ENCODE data around the gene UIMC1. TPM values are rescaled to one million over a fixed set of nuclear protein-coding genes. Genes with fewer than 3 reads are reported as not detected.

The UIMC1 gene
- total RNA-seq, 1 donor from 2014 or later: 39.1 TPM

GRCh38 chr5:176881021-176881749 lies 125.4 kb downstream of the UIMC1 start:
- TF ChIP-seq, protein P1, sequence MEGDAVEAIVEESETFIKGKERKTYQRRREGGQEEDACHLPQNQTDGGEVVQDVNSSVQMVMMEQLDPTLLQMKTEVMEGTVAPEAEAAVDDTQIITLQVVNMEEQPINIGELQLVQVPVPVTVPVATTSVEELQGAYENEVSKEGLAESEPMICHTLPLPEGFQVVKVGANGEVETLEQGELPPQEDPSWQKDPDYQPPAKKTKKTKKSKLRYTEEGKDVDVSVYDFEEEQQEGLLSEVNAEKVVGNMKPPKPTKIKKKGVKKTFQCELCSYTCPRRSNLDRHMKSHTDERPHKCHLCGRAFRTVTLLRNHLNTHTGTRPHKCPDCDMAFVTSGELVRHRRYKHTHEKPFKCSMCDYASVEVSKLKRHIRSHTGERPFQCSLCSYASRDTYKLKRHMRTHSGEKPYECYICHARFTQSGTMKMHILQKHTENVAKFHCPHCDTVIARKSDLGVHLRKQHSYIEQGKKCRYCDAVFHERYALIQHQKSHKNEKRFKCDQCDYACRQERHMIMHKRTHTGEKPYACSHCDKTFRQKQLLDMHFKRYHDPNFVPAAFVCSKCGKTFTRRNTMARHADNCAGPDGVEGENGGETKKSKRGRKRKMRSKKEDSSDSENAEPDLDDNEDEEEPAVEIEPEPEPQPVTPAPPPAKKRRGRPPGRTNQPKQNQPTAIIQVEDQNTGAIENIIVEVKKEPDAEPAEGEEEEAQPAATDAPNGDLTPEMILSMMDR (conservative IDR thresholded peaks at IDR 0.05): no peak
- Mint-ChIP-seq H3K9me3 (no peaks in the 10 kb centered on the region), H3K27ac (no peak overlapping the region), H3K27me3 (peaks cover 4% of the 10 kb centered on the region), H3K4me3 (no peak overlapping the region), H3K4me1 (ENCODE audit: unreplicated experiment) (peaks cover 18% of the 10 kb centered on the region), H3K36me3 (no peaks in the 10 kb centered on the region)
- no peak for DNase-seq (ENCODE audit: extremely low spot score, unreplicated experiment)

DNA sequence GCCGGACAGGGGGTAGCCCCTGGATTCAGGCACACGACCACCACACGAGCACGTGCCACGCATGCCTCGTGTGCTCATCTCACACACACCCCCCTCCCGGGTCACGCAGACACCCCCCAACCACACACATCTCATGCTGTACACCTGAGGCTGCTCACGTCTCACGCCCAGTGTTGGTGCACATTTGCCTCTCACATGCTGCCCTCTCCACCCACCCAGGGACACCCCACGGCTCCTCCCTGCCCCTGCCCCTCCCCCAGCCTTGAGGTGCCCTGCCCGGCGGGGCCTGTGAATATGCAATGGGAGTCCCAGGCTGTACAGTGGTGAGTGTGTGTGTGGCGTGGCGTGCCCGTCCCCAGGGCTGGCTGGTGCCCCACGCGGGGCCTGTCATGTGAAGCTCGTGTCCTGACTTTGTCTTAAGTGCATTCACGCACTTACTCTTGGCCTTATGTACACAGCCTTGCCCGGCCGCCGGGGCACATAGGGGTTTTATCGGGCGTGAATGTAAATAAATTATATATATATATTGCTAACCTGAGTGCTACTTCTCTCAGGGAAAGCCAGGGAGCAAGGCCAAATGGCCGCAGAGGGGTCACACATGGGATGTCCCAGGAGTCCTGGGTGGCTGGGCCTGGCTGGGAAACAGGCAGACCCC lies 126.1 kb downstream of the UIMC1 start:
- Mint-ChIP-seq H3K4me3 (no peak overlapping the region), H3K27ac (no peak overlapping the region), H3K27me3 (peaks cover 11% of the 10 kb centered on the region), H3K36me3 (no peaks in the 10 kb centered on the region), H3K4me1 (ENCODE audit: unreplicated experiment) (peaks cover 24% of the 10 kb centered on the region), H3K9me3 (no peaks in the 10 kb centered on the region)
- TF ChIP-seq, protein P1 (conservative IDR thresholded peaks at IDR 0.05): no peak
- no peak for DNase-seq (ENCODE audit: extremely low spot score, unreplicated experiment)

- no peak for DNase-seq (ENCODE audit: extremely low spot score, unreplicated experiment)
- TF ChIP-seq, protein P1 (conservative IDR thresholded peaks at IDR 0.05): no peak
- H3K9me3 Mint-ChIP-seq: no peaks in the 10 kb centered on the region
- no peak overlapping the region for H3K4me3 Mint-ChIP-seq
- peaks cover 28% of the 10 kb centered on the region for H3K4me1 Mint-ChIP-seq (ENCODE audit: unreplicated experiment)
- peaks cover 18% of the 10 kb centered on the region for H3K27me3 Mint-ChIP-seq
- no peaks in the 10 kb centered on the region for H3K36me3 Mint-ChIP-seq
- no peak overlapping the region for H3K27ac Mint-ChIP-seq
Observed at GRCh38 chr5:176879663-176880361, 126.8 kb downstream of the UIMC1 start.

- peaks cover 21% of the 10 kb centered on the region for H3K27me3 Mint-ChIP-seq
- no peak overlapping the region for H3K4me3 Mint-ChIP-seq
- H3K36me3 Mint-ChIP-seq: no peaks in the 10 kb centered on the region
- no peak for DNase-seq (ENCODE audit: extremely low spot score, unreplicated experiment)
- TF ChIP-seq, protein P1 (conservative IDR thresholded peaks at IDR 0.05): no peak
- peaks cover 20% of the 10 kb centered on the region for H3K4me1 Mint-ChIP-seq (ENCODE audit: unreplicated experiment)
- H3K27ac Mint-ChIP-seq: no peak overlapping the region
- H3K9me3 Mint-ChIP-seq: no peaks in the 10 kb centered on the region
Observed at GRCh38 chr5:176878906-176879662, 127.5 kb downstream of the UIMC1 start.

DNA sequence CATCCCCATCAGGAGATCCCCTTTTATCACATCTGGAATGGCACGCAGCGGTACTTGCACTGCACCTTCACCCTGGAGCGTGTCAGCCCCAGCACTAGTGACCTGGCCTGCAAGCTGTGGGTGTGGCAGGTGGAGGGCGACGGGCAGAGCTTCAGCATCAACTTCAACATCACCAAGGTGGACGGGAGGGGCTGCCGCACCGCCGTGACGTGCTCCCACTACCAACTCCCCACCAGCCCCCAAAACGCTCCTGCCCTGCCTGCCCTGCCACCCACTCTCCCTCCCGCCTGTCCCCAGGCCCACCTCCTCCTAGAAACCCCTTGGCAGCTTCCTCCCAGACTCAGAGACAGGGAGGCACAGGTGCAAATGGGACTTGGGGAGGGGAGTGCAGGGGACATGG lies 128.1 kb downstream of the UIMC1 start:
- TF ChIP-seq, protein P1 (conservative IDR thresholded peaks at IDR 0.05): no peak
- no peak overlapping the region for H3K27ac Mint-ChIP-seq

More for the DNA sequence above, 128.1 kb downstream of the UIMC1 start:
- Mint-ChIP-seq H3K9me3 (no peaks in the 10 kb centered on the region), H3K4me3 (no peak overlapping the region), H3K27me3 (peaks cover 25% of the 10 kb centered on the region), H3K4me1 (ENCODE audit: unreplicated experiment) (peaks cover 18% of the 10 kb centered on the region), H3K36me3 (no peaks in the 10 kb centered on the region)
- DNase-seq (ENCODE audit: extremely low spot score, unreplicated experiment): no peak

Measured in type B pancreatic cell (in vitro differentiated cells).